C4-2B (cell line): ENCODE measurements around the gene UBQLN4.

Experiments used
- ZFX ChIP-seq: fragments of 450-650 bp; IDR thresholded peaks from 2 replicates; pipeline ENCODE4 v1.6.1; 2017
- TF ChIP-seq, protein P1 (sequence below): fragments of 450-650 bp; conservative IDR thresholded peaks from 2 replicates; pipeline ENCODE4 v1.5.1; 2017; ENCODE audit warnings: mild to moderate bottlenecking

GRCh38 chr1:156096640-156097391 lies 43.2 kb upstream of the UBQLN4 start:
- TF ChIP-seq, protein P1, sequence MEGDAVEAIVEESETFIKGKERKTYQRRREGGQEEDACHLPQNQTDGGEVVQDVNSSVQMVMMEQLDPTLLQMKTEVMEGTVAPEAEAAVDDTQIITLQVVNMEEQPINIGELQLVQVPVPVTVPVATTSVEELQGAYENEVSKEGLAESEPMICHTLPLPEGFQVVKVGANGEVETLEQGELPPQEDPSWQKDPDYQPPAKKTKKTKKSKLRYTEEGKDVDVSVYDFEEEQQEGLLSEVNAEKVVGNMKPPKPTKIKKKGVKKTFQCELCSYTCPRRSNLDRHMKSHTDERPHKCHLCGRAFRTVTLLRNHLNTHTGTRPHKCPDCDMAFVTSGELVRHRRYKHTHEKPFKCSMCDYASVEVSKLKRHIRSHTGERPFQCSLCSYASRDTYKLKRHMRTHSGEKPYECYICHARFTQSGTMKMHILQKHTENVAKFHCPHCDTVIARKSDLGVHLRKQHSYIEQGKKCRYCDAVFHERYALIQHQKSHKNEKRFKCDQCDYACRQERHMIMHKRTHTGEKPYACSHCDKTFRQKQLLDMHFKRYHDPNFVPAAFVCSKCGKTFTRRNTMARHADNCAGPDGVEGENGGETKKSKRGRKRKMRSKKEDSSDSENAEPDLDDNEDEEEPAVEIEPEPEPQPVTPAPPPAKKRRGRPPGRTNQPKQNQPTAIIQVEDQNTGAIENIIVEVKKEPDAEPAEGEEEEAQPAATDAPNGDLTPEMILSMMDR = peak; percentile 99
- TF ChIP-seq ZFX = no peak
